ENCODE results near the gene NFXL1. TPM values are rescaled to one million over a fixed set of nuclear protein-coding genes. Genes with fewer than 3 reads are reported as not detected.
"Not testable (repeated sequence)": the region's sequence is repeated elsewhere in the genome, so short reads cannot be mapped to it uniquely, and the experiment has no call there.

Gene NFXL1
- total and polyA plus RNA-seq, 9 donors, result 5.8 to 15.7 (median 13.6) TPM

- intact Hi-C loops (cut with DNase I), result loop anchor here in 1 of 4 donors (10.0 kb wide), 1 partner anchor 266 kb away; no protein-coding TSS in a partner anchor
- no peak overlapping the region for H3K27ac ChIP-seq
- no peaks in the 10 kb centered on the region for H3K36me3 ChIP-seq
These were observed 16.8 kb upstream of the NFXL1 start for GRCh38 chr4:47930971-47931804.

GRCh38 chr4:47929682-47930201 is 15.4 kb upstream of the NFXL1 start:
- intact Hi-C loops (cut with DNase I), result loop anchor here in 1 of 4 donors (10.0 kb wide), 1 partner anchor 265 kb away; no protein-coding TSS in a partner anchor

More at GRCh38 chr4:47930971-47931804, 16.8 kb upstream of the NFXL1 start:
- no peaks in the 10 kb centered on the region for H3K27me3 ChIP-seq
- no peaks in the 10 kb centered on the region for H3K4me1 ChIP-seq (ENCODE audit: insufficient read depth)
- H3K4me3 ChIP-seq, result no peak overlapping the region
- 16 to 26% (median 18%) methylated on average over 2 of the region's 2 CpGs for WGBS, 3 donors
- H3K9me3 ChIP-seq, result no peaks in the 10 kb centered on the region
- DNase-seq, result no peak
- no peak for TF ChIP-seq EP300 (IDR thresholded peaks at IDR 0.05)

GRCh38 chr4:47926667-47927258 is 12.4 kb upstream of the NFXL1 start:
- TF ChIP-seq CTCF (IDR thresholded peaks at IDR 0.05) (no peak), POLR2A (IDR thresholded peaks at IDR 0.05) (no peak), EP300 (IDR thresholded peaks at IDR 0.05) (no peak)
- intact Hi-C loops (cut with DNase I), result no loop called here
- no peaks in the 10 kb centered on the region for H3K27me3 ChIP-seq
- H3K27ac ChIP-seq, result no peak overlapping the region
- H3K4me3 ChIP-seq, result no peak overlapping the region
- H3K9me3 ChIP-seq, result no peaks in the 10 kb centered on the region
- 5 to 7% (median 5%) methylated on average over 15 of the region's 15 CpGs for WGBS, 3 donors
- DNase-seq, result peak; percentile 19 to 45 (median 27)
- H3K4me1 ChIP-seq (ENCODE audit: insufficient read depth), result no peaks in the 10 kb centered on the region
- no peaks in the 10 kb centered on the region for H3K36me3 ChIP-seq

More at GRCh38 chr4:47929682-47930201, 15.4 kb upstream of the NFXL1 start:
- H3K9me3 ChIP-seq, result no peaks in the 10 kb centered on the region
- 65 to 76% (median 76%) methylated on average over 4 of the region's 4 CpGs for WGBS, 3 donors
- H3K4me1 ChIP-seq (ENCODE audit: insufficient read depth), result no peaks in the 10 kb centered on the region
- DNase-seq, result no peak
- H3K27me3 ChIP-seq, result no peaks in the 10 kb centered on the region
- H3K27ac ChIP-seq, result no peak overlapping the region
- no peak for TF ChIP-seq POLR2A (IDR thresholded peaks at IDR 0.05)
- TF ChIP-seq CTCF (IDR thresholded peaks at IDR 0.05), result no peak
- no peak for TF ChIP-seq EP300 (IDR thresholded peaks at IDR 0.05)
- no peak overlapping the region for H3K4me3 ChIP-seq
- H3K36me3 ChIP-seq, result no peaks in the 10 kb centered on the region

- H3K27me3 ChIP-seq; H3K4me3 ChIP-seq; H3K9me3 ChIP-seq; intact Hi-C loops (cut with DNase I); H3K4me1 ChIP-seq (ENCODE audit: insufficient read depth); H3K36me3 ChIP-seq; H3K27ac ChIP-seq; DNase-seq: not testable (repeated sequence)
- WGBS, 3 donors, result 78 to 84% (median 80%) methylated on average over 8 of the region's 8 CpGs
These were observed 8.9 kb upstream of the NFXL1 start for GRCh38 chr4:47923261-47923608.

GRCh38 chr4:47922436-47923260 is 8.3 kb upstream of the NFXL1 start:
- H3K9me3 ChIP-seq; DNase-seq; H3K27ac ChIP-seq; H3K36me3 ChIP-seq; H3K4me3 ChIP-seq; intact Hi-C loops (cut with DNase I); H3K27me3 ChIP-seq; H3K4me1 ChIP-seq (ENCODE audit: insufficient read depth): not testable (repeated sequence)
- 67 to 71% (median 70%) methylated on average over 17 of the region's 17 CpGs for WGBS, 3 donors

- DNase-seq; H3K4me1 ChIP-seq (ENCODE audit: insufficient read depth); H3K27me3 ChIP-seq; H3K36me3 ChIP-seq; intact Hi-C loops (cut with DNase I); H3K9me3 ChIP-seq; H3K4me3 ChIP-seq; H3K27ac ChIP-seq: not testable (repeated sequence)
- whole genome bisulfite sequencing, 3 donors, result 91 to 97% (median 94%) methylated on average over 1 of the region's 1 CpG
These were observed 2.8 kb upstream of the NFXL1 start for GRCh38 chr4:47917163-47917562.
